Heart left ventricle (tissue), 13 donors: ENCODE data around the gene DEPDC1B.

Experiments used
- POLR2A ChIP-seq, 2 donors: fragments of 450-650 bp; IDR thresholded peaks; one replicate each; pipeline ENCODE4 v1.6.1; 2017; ENCODE audit warnings: antibody characterized with exemption in 2 of 2, mild to moderate bottlenecking in 2 of 2, moderate library complexity in 2 of 2
- TF ChIP-seq, protein P1 (sequence below), 12 donors: fragments of 200-600 bp; sonication (generic) in 4 of 12; IDR thresholded peaks; one replicate each; pipeline versions ENCODE4 v1.5.0 to v1.8.0; 2018 to 2022; ENCODE audit warnings: antibody characterized with exemption in 12 of 12, mild to moderate bottlenecking in 5 of 12
- donor health status: ischemic (EF 13 %, LVEDD 7.1; RV severe dilation, severe dysfunction).
- donor health status: DM: no; HTN: yes; CAD: no.
- donor health status: DM: no; HTN: no; CAD: no.
- donor health status: ischemic (EF 25% LVEDD 6.9; RV normal size, moderate dysfunction).
- donor health status: ischemic (EF 25% LVEDD 5.7; RV mildly dilated, moderate dysfunction).
- donor health status: ischemic (EF 35%, LVEDD 5.7; RV mildly dilated, moderate dysfunction).
- donor health status: nonischemic (EF 11% LVEDD 7.7; RV severe dilation, severe dysfunction).
- donor health status: DM: yes; HTN: yes; CAD: no.
- donor health status: PGD.
- donor health status: ischemic (EF 29% LVEDD 5.4; RV normal size, mild dysfunction).
- donor health status: nonischemic (EF 23%, LVEDD 6.1; RV moderate dilation, normal function).

DNA sequence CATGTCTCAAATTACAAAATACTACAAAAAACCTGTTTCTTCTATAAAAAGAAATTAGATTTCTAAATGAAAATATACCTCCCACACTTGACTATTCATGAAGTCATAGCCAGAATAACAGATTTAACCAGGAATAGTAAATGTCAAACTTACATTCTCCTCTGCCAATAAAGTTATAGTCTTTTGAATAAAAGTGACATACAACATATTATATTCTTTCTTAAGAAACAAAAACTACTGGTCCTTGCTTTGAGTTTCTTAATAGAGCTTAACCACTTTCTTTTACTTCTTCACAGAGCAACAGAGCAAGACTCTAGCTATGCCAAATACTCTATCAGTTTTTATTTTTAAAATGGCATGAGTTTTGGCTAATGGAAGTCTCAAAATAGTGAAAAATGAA lies 61.7 kb downstream of the DEPDC1B start:
- TF ChIP-seq, protein P1, sequence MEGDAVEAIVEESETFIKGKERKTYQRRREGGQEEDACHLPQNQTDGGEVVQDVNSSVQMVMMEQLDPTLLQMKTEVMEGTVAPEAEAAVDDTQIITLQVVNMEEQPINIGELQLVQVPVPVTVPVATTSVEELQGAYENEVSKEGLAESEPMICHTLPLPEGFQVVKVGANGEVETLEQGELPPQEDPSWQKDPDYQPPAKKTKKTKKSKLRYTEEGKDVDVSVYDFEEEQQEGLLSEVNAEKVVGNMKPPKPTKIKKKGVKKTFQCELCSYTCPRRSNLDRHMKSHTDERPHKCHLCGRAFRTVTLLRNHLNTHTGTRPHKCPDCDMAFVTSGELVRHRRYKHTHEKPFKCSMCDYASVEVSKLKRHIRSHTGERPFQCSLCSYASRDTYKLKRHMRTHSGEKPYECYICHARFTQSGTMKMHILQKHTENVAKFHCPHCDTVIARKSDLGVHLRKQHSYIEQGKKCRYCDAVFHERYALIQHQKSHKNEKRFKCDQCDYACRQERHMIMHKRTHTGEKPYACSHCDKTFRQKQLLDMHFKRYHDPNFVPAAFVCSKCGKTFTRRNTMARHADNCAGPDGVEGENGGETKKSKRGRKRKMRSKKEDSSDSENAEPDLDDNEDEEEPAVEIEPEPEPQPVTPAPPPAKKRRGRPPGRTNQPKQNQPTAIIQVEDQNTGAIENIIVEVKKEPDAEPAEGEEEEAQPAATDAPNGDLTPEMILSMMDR (IDR thresholded peaks at IDR 0.05), result no peak
- no peak for TF ChIP-seq POLR2A (IDR thresholded peaks at IDR 0.05)
